MM.1S (cell line): ENCODE results near the gene UTF1.
A peak's percentile ranks its signal among the peaks of the same experiment; 100 is the strongest.
"Not testable (repeated sequence)": the region's sequence is repeated elsewhere in the genome, so short reads cannot be mapped to it uniquely, and the experiment has no call there.

Source experiments
- DNase-seq: peaks from one replicate; pipeline ENCODE4 v3.0.0-alpha.2; 2015
- H2AFZ ChIP-seq: fragments of 300-600 bp; sonication (generic); 2 replicates; pipeline ENCODE4 v1.6.0; 2016; ENCODE audit warnings: antibody characterized with exemption, low read length
- H3F3A ChIP-seq: fragments of 300-600 bp; sonication (generic); 2 replicates; pipeline ENCODE4 v1.6.1; 2016; ENCODE audit warnings: mild to moderate bottlenecking, antibody characterized with exemption, low read length, moderate library complexity, mixed read lengths; ENCODE audit not compliant: insufficient read depth
- H3K27ac ChIP-seq: fragments of 300-600 bp; sonication (generic); 2 replicates; pipeline ENCODE4 v1.5.1; 2016; ENCODE audit warnings: mild to moderate bottlenecking, low read length
- H3K27me3 ChIP-seq: fragments of 300-600 bp; sonication (generic); replicated peaks from 2 replicates; pipeline ENCODE4 v1.6.0; 2016; ENCODE audit warnings: low read length; ENCODE audit not compliant: insufficient read depth
- H3K36me3 ChIP-seq: fragments of 300-600 bp; sonication (generic); replicated peaks from 2 replicates; pipeline ENCODE4 v1.6.1; 2016; ENCODE audit warnings: mild to moderate bottlenecking, low read length, mixed read lengths; ENCODE audit not compliant: insufficient read depth
- H3K4me1 ChIP-seq: fragments of 300-600 bp; sonication (generic); 2 replicates; pipeline ENCODE4 v1.6.1; 2016; ENCODE audit warnings: low read length, mixed read lengths
- H3K4me2 ChIP-seq: fragments of 300-600 bp; sonication (generic); 2 replicates; pipeline ENCODE4 v1.6.0; 2016; ENCODE audit warnings: low read depth, low read length
- H3K4me3 ChIP-seq: fragments of 300-600 bp; sonication (generic); 2 replicates; pipeline ENCODE4 v1.5.1; 2016; ENCODE audit warnings: low read length, mixed read lengths
- H3K79me2 ChIP-seq: fragments of 300-600 bp; sonication (generic); 2 replicates; pipeline ENCODE4 v1.6.1; 2016; ENCODE audit warnings: mixed run types, low read length, mixed read lengths
- H3K9ac ChIP-seq: fragments of 300-600 bp; sonication (generic); 2 replicates; pipeline ENCODE4 v1.6.1; 2016; ENCODE audit warnings: low read length, mixed read lengths
- H3K9me2 ChIP-seq: fragments of 300-600 bp; sonication (generic); replicated peaks from 2 replicates; pipeline ENCODE4 v1.6.1; 2016; ENCODE audit warnings: mild to moderate bottlenecking, low read length, mixed read lengths; ENCODE audit not compliant: insufficient read depth
- H3K9me3 ChIP-seq: fragments of 300-600 bp; sonication (generic); replicated peaks from 2 replicates; pipeline ENCODE4 v1.6.1; 2016; ENCODE audit warnings: mild to moderate bottlenecking, low read length, mixed read lengths; ENCODE audit not compliant: insufficient read depth
- H4K20me1 ChIP-seq: fragments of 300-600 bp; sonication (generic); 2 replicates; pipeline ENCODE4 v1.6.1; 2016; ENCODE audit warnings: mild to moderate bottlenecking, low read length, moderate library complexity, mixed read lengths; ENCODE audit not compliant: insufficient read depth
- CTCF ChIP-seq: fragments of 300-600 bp; sonication (generic); IDR thresholded peaks from 2 replicates; pipeline ENCODE4 v1.5.1; 2016; ENCODE audit warnings: antibody characterized with exemption, low read length, mixed read lengths
- EZH2 ChIP-seq: fragments of 300-600 bp; sonication (generic); optimal IDR thresholded peaks from 2 replicates; pipeline ENCODE3; 2017; ENCODE audit warnings: low read depth, mild to moderate bottlenecking, antibody characterized with exemption, low read length, mixed read lengths
- EZH2phosphoT487 ChIP-seq: fragments of 300-600 bp; sonication (generic); IDR thresholded peaks from 2 replicates; pipeline ENCODE4 v1.6.1; 2018; ENCODE audit warnings: antibody characterized with exemption, low read length

Gene UTF1

GRCh38 chr10:133218891-133219290, 11.1 kb upstream of the UTF1 start:
- no peak overlapping the region for H3K27ac ChIP-seq
- H3K4me1 ChIP-seq = no peaks in the 10 kb centered on the region
- 0 out of 2 replicates have a peak overlapping the region, but pooled peaks have one; percentile 19 for H2AFZ ChIP-seq
- no peak overlapping the region for H3K9ac ChIP-seq
- TF ChIP-seq EZH2 (no peak), EZH2phosphoT487 (no peak), CTCF (no peak)
- no peak overlapping the region for H3K4me3 ChIP-seq
- H3K9me3 ChIP-seq = no peaks in the 10 kb centered on the region
- peak overlapping the region; percentile 47 for H3K4me2 ChIP-seq
- no peaks in the 10 kb centered on the region for H3F3A ChIP-seq
- no peaks in the 10 kb centered on the region for H3K36me3 ChIP-seq
- no peaks in the 10 kb centered on the region for H3K79me2 ChIP-seq
- no peaks in the 10 kb centered on the region for H3K9me2 ChIP-seq
- no peaks in the 10 kb centered on the region for H4K20me1 ChIP-seq
- peaks cover 36% of the 10 kb centered on the region for H3K27me3 ChIP-seq
- no peak for DNase-seq

DNA sequence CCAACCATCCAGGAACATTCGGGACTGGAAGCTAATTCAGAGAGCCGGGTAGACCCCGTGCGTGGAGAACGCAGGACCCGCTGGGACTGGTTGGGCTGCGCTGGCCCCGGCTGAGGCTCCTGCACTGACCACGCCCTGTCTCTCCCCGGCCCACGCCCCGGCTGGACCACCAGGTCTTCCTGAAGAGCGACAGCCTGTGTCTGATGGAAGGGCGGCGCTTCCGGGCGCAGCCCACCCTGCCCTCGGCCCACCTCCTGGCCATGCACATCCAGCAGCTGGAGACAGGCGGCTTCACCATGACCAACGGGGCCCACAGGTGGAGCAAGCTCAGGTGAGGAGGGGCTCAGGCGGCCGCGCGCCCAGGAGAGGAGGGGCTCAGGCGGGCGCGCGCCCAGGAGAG, 10.2 kb upstream of the UTF1 start:
- peaks cover 45% of the 10 kb centered on the region for H3K27me3 ChIP-seq
- no peaks in the 10 kb centered on the region for H3K79me2 ChIP-seq
- no peaks in the 10 kb centered on the region for H3K4me1 ChIP-seq
- H2AFZ ChIP-seq = no peak overlapping the region
- no peaks in the 10 kb centered on the region for H4K20me1 ChIP-seq
- H3K4me3 ChIP-seq = no peak overlapping the region
- H3K9ac ChIP-seq = no peak overlapping the region
- H3K27ac ChIP-seq = no peak overlapping the region
- TF ChIP-seq EZH2phosphoT487 (no peak), CTCF (no peak)
- H3K36me3 ChIP-seq = no peaks in the 10 kb centered on the region
- H3F3A ChIP-seq = no peaks in the 10 kb centered on the region
- H3K4me2 ChIP-seq = no peak overlapping the region
- no peaks in the 10 kb centered on the region for H3K9me3 ChIP-seq
- no peaks in the 10 kb centered on the region for H3K9me2 ChIP-seq
- DNase-seq = no peak

DNA sequence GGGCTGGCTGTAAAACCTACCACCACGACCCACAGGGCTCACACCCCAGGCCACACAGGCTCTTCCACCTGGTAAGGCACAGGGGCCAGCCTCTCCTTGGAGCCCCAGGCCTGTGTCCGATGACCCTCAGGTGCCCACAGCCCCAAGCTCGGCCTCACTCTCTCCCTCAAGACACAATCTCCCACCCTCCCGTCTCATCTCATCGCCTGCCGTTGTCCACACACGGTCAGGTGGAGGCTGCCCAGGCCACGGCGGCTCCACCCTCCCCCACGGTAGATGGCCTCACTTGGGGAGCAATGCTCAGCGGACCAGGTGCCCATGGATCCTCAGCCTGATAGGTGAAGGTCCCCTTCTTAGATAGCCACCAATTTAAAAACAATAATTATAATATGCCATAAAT, 8.7 kb upstream of the UTF1 start:
- Histone ChIP-seq H3K9me3 (no peaks in the 10 kb centered on the region), H3K9ac (no peak overlapping the region), H3K27ac (no peak overlapping the region), H3K27me3 (peaks cover 49% of the 10 kb centered on the region), H3K36me3 (no peaks in the 10 kb centered on the region), H3K4me3 (no peak overlapping the region), H3K4me1 (no peaks in the 10 kb centered on the region), H4K20me1 (no peaks in the 10 kb centered on the region), H3K9me2 (no peaks in the 10 kb centered on the region), H3F3A (no peaks in the 10 kb centered on the region), H3K4me2 (no peak overlapping the region), H3K79me2 (no peaks in the 10 kb centered on the region), H2AFZ (no peak overlapping the region)
- DNase-seq = no peak
- TF ChIP-seq EZH2 (no peak), EZH2phosphoT487 (no peak), CTCF (no peak)

DNA sequence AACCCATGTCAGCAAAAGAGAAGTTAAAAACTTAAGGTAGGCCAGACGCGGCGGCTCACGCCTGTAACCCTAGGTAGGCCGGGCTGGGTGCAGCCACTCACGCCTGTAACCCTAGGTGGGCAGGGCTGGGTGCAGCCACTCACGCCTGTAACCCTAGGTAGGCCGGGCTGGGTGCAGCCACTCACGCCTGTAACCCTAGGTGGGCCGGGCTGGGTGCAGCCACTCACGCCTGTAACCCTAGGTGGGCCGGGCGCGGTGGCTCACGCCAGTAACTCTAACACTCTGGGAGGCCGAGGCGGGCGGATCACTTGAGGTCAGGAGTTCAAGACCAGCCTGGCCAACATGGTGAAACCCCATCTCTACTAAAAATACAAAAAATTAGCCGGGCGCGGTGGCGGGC, 8.3 kb upstream of the UTF1 start:
- not testable (repeated sequence) for H3K27ac ChIP-seq, H3K36me3 ChIP-seq, H3K4me1 ChIP-seq

More for the DNA sequence above, 8.3 kb upstream of the UTF1 start:
- peaks cover 49% of the 10 kb centered on the region for H3K27me3 ChIP-seq
- not testable (repeated sequence) for H3K9me3 ChIP-seq, H4K20me1 ChIP-seq, H2AFZ ChIP-seq, H3K4me2 ChIP-seq, H3F3A ChIP-seq, DNase-seq, H3K4me3 ChIP-seq, H3K79me2 ChIP-seq, H3K9ac ChIP-seq, H3K9me2 ChIP-seq
